Measurements from ENCODE around the gene MRPL37.

The MRPL37 gene

DNA sequence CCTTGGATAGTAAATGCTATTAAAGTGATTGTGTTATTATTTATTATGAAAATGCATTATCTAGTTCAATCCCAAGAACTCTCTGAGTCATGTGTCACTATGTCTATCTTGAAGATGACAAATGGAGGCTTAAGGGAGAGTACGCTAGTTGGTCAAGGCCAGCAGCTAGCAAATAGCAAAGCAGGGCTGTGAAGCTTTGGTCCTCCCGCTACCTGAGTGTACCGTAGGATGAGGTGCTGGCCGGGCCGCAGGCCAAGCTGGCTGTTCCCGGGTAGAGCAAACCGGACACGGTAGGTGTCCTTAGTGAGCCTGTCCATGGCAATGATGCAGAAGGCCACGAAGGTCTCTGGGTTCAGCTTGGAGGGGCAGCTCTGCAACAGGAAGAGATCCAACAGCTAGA is 9.4 kb upstream of the MRPL37 start:
- H3K79me2 ChIP-seq (ENCODE audit: control insufficient read depth, low read length) = no peaks in the 10 kb centered on the region
- no peaks in the 10 kb centered on the region for H3K4me1 ChIP-seq (ENCODE audit: control insufficient read depth, low read length)
- no peaks in the 10 kb centered on the region for H3K27me3 ChIP-seq (ENCODE audit: control insufficient read depth, low read length)
- H3K9me2 ChIP-seq (replicated peaks; ENCODE audit: control insufficient read depth, low read length) = no peaks in the 10 kb centered on the region
- no peaks in the 10 kb centered on the region for H4K20me1 ChIP-seq (ENCODE audit: control insufficient read depth, insufficient read depth, low read depth, low read length)
- H3K4me3 ChIP-seq (ENCODE audit: low read length) = no peak overlapping the region
- no peaks in the 10 kb centered on the region for H3K9me3 ChIP-seq (ENCODE audit: control insufficient read depth, insufficient read depth, low read length)
- H3K4me2 ChIP-seq (ENCODE audit: low read length) = no peak overlapping the region
- TF ChIP-seq, protein P1, sequence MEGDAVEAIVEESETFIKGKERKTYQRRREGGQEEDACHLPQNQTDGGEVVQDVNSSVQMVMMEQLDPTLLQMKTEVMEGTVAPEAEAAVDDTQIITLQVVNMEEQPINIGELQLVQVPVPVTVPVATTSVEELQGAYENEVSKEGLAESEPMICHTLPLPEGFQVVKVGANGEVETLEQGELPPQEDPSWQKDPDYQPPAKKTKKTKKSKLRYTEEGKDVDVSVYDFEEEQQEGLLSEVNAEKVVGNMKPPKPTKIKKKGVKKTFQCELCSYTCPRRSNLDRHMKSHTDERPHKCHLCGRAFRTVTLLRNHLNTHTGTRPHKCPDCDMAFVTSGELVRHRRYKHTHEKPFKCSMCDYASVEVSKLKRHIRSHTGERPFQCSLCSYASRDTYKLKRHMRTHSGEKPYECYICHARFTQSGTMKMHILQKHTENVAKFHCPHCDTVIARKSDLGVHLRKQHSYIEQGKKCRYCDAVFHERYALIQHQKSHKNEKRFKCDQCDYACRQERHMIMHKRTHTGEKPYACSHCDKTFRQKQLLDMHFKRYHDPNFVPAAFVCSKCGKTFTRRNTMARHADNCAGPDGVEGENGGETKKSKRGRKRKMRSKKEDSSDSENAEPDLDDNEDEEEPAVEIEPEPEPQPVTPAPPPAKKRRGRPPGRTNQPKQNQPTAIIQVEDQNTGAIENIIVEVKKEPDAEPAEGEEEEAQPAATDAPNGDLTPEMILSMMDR (IDR thresholded peaks at IDR 0.05; ENCODE audit: low read depth, low read length, poor library complexity, severe bottlenecking) = no peak
- no peak for TF ChIP-seq EZH2phosphoT487 (IDR thresholded peaks at IDR 0.05; ENCODE audit: borderline replicate concordance, low read length)
- peaks cover 42% of the 10 kb centered on the region for H3K36me3 ChIP-seq (ENCODE audit: control insufficient read depth, low read length)
- H3F3A ChIP-seq (ENCODE audit: control insufficient read depth, insufficient read depth) = no peaks in the 10 kb centered on the region
- H3K27ac ChIP-seq (ENCODE audit: low read depth, low read length) = no peak overlapping the region

DNA sequence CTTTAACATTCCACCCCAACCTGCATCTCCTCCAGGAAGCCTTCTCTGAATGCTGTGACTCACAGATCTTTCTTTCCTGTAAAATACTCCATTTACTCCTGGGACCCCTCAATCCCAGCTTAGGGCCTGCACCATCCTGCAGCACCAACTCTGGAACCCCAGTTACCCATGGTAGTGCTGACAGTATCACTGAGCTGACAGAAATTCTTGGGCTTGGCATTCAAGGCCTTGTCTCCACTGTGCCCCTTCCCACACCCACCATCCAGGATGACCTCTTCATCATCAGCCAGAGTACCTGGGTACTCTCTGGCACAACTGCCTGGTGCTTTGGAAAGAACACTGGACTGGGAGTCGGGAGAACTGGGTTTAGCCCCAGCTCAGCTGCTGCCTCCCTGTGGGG is 8.4 kb upstream of the MRPL37 start:
- Histone ChIP-seq H3K4me3 (ENCODE audit: low read length) (no peak overlapping the region), H3K4me2 (ENCODE audit: low read length) (no peak overlapping the region), H4K20me1 (ENCODE audit: control insufficient read depth, insufficient read depth, low read depth, low read length) (no peaks in the 10 kb centered on the region), H3K9me3 (ENCODE audit: control insufficient read depth, insufficient read depth, low read length) (no peaks in the 10 kb centered on the region), H3K79me2 (ENCODE audit: control insufficient read depth, low read length) (no peaks in the 10 kb centered on the region), H3K4me1 (ENCODE audit: control insufficient read depth, low read length) (no peaks in the 10 kb centered on the region), H3K27me3 (ENCODE audit: control insufficient read depth, low read length) (no peaks in the 10 kb centered on the region), H3K36me3 (ENCODE audit: control insufficient read depth, low read length) (peaks cover 39% of the 10 kb centered on the region), H3F3A (ENCODE audit: control insufficient read depth, insufficient read depth) (no peaks in the 10 kb centered on the region), H3K9me2 (replicated peaks; ENCODE audit: control insufficient read depth, low read length) (no peaks in the 10 kb centered on the region), H3K27ac (ENCODE audit: low read depth, low read length) (no peak overlapping the region)
- TF ChIP-seq, protein P1 (IDR thresholded peaks at IDR 0.05; ENCODE audit: low read depth, low read length, poor library complexity, severe bottlenecking) = no peak
- no peak for TF ChIP-seq EZH2phosphoT487 (IDR thresholded peaks at IDR 0.05; ENCODE audit: borderline replicate concordance, low read length)

DNA sequence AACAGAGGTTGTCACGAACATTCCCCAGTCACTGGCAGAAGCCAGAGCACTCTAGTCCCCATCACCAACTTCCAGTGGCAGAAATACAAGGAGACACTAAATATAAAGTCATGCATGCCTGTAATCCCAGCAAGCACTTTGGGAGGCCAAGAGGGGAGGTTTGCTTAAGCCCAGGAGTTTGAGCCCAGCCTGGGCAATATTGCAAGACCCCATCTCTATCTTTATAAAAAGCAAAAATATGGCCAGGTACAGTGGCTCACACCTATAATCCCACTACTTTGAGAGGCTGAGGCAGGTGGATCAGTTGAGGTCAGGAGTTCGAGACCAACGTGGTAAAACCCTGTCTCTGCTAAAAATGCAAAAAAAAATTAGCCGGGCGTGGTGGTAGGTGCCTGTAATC is 6.5 kb upstream of the MRPL37 start:
- no peaks in the 10 kb centered on the region for H3K79me2 ChIP-seq (ENCODE audit: control insufficient read depth, low read length)
- H3K4me3 ChIP-seq (ENCODE audit: low read length) = no peak overlapping the region
- TF ChIP-seq, protein P1 (IDR thresholded peaks at IDR 0.05; ENCODE audit: low read depth, low read length, poor library complexity, severe bottlenecking) = no peak
- no peak for TF ChIP-seq EZH2phosphoT487 (IDR thresholded peaks at IDR 0.05; ENCODE audit: borderline replicate concordance, low read length)
- H3K4me2 ChIP-seq (ENCODE audit: low read length) = no peak overlapping the region
- H3K27me3 ChIP-seq (ENCODE audit: control insufficient read depth, low read length) = no peaks in the 10 kb centered on the region
- peaks cover 37% of the 10 kb centered on the region for H3K36me3 ChIP-seq (ENCODE audit: control insufficient read depth, low read length)
- no peaks in the 10 kb centered on the region for H4K20me1 ChIP-seq (ENCODE audit: control insufficient read depth, insufficient read depth, low read depth, low read length)
- H3K9me2 ChIP-seq (replicated peaks; ENCODE audit: control insufficient read depth, low read length) = no peaks in the 10 kb centered on the region
- no peaks in the 10 kb centered on the region for H3K4me1 ChIP-seq (ENCODE audit: control insufficient read depth, low read length)
- no peak overlapping the region for H3K27ac ChIP-seq (ENCODE audit: low read depth, low read length)
- no peaks in the 10 kb centered on the region for H3K9me3 ChIP-seq (ENCODE audit: control insufficient read depth, insufficient read depth, low read length)
- no peaks in the 10 kb centered on the region for H3F3A ChIP-seq (ENCODE audit: control insufficient read depth, insufficient read depth)
